ENCODE measurements around the gene CFAP299.

DNA sequence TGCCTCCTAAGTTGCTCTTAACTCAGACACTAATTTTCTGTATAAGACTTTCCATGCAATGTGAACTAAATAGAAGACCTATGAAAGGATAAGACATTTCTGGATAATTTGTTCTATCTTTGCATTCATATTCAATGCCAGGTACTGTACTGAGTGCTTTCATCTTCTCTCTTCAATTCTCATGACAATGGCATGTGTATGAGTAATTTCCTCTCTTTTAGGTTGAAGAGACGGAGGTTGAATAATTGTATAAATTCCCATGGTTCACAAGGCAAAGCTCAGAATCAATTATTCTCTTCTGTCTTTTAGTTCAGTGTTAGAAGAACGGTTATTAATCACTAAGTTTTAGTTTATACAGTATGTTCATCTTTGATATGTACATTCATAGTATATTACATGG, 29.3 kb upstream of the CFAP299 start:
- TF ChIP-seq CTCF (IDR thresholded peaks at IDR 0.05) (no peak), POLR2A (IDR thresholded peaks at IDR 0.05) (no peak)
